HG02642 (cell line): Measurements from ENCODE around the gene LARP6.

Source experiments
- ATAC-seq: cut with Tn5 transposase; IDR thresholded peaks from one replicate; pipeline ENCODE4 v1.9.1; 2021; ENCODE audit warnings: mild to moderate bottlenecking; ENCODE audit not compliant: unreplicated experiment, poor library complexity

The LARP6 gene

GRCh38 chr15:70797464-70797863 lies 56.5 kb downstream of the LARP6 start:
- ATAC-seq: no peak

- ATAC-seq: no peak
Measured at GRCh38 chr15:70796516-70797310, 57.2 kb downstream of the LARP6 start.

GRCh38 chr15:70795311-70795665 lies 58.7 kb downstream of the LARP6 start:
- no peak for ATAC-seq

DNA sequence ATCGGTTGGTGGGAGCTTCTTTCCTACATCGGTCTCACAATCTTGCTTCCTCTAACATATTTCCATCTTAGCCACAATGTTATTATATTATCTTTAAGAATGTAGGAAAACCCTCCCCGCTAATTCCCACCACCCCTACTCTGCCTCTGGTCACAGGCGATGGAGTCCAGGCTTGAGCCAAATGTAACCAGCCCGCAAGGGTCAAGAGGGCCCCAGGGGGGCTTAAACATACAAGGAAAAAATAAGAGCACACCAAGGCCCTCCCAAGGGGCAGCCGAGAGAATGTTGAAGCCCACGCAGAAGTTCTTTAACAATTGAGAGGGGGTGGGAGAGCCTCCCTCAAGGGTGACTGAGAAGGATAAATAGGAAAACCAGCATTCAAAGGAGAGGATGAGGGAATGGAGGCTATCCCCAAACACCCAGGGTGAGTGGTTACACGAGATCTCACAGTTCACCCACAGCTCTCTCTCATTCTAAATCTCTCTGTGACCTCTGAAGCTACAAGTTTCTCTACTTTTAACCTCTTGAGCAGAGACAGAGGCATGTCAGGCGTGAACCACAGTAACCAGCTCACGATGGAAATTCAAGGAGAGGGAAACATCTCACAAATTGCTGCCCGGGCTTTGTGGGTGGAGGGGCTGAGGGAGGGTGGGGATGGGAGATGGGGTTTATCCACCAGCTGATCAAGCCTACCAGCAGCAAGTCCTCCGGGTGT lies 59.2 kb downstream of the LARP6 start:
- no peak for ATAC-seq

- ATAC-seq: no peak
Measured at GRCh38 chr15:70793694-70794093, 60.3 kb downstream of the LARP6 start.

GRCh38 chr15:70792171-70792573 lies 61.8 kb downstream of the LARP6 start:
- no peak for ATAC-seq

GRCh38 chr15:70791259-70791658 lies 62.7 kb downstream of the LARP6 start:
- no peak for ATAC-seq

GRCh38 chr15:70789213-70789612 lies 64.7 kb downstream of the LARP6 start:
- no peak for ATAC-seq

GRCh38 chr15:70788114-70789049 lies 65.6 kb downstream of the LARP6 start:
- ATAC-seq: no peak

- ATAC-seq: no peak
Measured at GRCh38 chr15:70786996-70787395, 67.0 kb downstream of the LARP6 start.

- no peak for ATAC-seq
Measured at GRCh38 chr15:70783610-70784022, 70.3 kb downstream of the LARP6 start.

- no peak for ATAC-seq
Measured at GRCh38 chr15:70783041-70783440, 70.9 kb downstream of the LARP6 start.

DNA sequence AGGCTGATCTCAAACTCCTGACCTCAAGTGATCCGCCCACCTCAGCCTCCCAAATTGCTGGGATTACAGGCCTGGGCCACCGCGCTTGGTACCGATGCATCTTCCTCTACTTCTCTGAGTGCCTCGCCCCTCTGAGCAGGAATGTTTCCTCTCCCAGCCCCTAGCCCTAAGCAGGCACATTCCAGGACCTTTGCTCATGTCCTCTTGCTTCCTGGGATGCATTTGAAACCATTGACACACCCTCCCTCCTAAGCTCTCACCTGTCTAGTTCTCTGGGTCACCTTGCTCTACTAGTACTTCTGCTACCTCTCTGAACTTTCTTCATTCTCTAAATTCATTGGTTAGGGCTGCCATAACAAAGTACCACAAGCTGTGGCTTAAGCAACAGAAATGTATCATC lies 72.7 kb downstream of the LARP6 start:
- no peak for ATAC-seq
